ENCODE data around the gene PRDM2.

Gene PRDM2

DNA sequence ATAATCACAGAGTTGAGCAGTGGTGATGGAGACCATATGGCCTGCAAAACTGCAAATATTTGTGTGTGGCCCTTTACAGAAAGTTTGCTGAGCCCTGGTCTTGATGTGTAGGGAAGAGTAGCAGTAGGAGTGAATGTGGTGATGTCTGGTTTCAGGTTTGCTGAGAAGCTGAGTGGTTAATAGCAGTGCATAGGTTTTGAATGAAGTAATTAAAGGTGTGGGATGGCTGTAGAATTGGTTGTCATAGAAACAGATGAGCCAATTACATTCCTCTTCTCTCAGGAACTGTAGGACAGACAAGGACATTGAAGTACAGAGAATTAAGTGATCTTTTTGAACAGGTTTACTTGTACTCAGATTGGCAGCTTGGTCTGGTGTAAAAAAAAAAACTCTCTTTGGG, 37.4 kb downstream of the PRDM2 start:
- DNase-seq = no peak

DNA sequence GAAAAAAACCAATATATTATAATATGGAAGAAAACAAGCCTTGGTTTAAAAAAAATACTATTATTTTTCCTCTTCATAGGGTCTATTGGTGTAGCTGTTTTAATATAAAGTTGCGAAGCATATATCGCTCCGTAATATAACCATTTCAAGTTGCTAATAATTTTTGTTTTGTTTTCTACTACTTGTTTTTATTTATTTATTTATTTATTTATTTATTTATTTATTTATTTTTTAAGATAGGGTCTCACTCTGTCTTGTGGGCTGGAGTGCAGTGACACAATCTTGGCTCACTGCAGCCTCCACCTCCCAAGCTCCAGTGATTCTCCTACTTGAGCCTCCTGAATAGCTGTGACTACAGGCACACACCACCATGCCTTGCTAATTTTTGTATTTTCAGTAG, 46.4 kb downstream of the PRDM2 start:
- DNase-seq = no peak

GRCh38 chr1:13748610-13749505, 48.9 kb downstream of the PRDM2 start:
- DNase-seq = peak; percentile 92 to 96

DNA sequence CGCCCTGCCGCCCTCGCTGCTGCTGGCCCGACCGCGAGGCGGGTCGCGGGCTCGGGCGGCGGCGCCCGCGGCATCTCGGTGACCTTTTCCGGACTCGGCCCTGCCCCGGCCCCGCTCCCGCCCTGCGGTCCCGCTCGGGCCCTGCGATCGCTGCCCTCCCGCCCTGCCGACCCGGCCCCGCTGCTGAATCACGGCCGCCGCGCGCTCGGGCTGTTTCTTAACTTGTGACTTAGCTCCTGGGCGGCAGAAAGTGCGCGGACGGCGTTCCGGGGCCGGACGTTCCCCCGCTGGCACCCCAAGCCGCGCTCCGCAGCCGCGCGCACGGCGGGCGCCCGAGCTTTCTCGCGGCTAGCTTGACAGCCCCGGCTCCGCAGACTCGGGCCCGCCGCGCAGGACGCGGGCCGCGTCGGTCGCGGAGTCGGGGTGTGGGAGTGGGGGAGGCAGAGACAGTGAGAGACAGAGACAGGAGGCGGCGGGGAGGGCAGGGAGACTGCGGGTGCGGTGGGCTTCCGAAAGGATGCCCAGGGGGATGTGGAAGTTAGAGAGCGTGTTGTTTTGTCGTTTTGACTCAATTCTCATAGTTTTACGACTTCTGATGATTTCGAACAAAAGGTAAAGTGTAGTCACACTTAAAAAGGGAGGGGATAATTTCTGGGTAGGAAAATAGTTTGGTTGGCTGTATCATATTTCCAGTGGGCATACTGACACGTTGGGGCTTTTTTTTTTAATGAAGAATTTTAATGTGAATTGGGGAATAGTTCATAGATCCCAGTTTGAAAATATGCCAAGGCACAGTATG, 49.8 kb downstream of the PRDM2 start:
- peak in 1 of 2 experiments; percentile 36 for DNase-seq

- DNase-seq = no peak
Measured at GRCh38 chr1:13751458-13751871, 51.5 kb downstream of the PRDM2 start.

DNA sequence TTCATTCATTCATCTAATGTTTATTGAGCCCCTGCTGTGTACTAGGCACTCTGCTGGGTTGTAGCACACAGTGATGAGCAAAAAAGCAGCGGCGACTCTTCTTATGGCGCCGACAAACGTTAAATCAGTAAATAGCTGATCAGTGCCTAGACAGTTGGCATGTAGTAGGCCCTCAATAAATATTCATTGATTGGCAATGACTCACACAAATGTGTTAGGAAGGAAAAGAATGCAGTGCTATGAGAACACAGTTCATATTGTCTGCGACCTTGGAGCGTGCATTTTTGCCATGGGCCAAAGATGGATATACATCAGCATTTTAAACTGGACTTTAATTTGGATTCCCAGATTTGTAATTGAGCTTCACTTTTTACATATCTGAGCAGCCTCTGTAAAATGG, 52.0 kb downstream of the PRDM2 start:
- DNase-seq = no peak

GRCh38 chr1:13752852-13753251, 52.9 kb downstream of the PRDM2 start:
- DNase-seq = no peak

DNA sequence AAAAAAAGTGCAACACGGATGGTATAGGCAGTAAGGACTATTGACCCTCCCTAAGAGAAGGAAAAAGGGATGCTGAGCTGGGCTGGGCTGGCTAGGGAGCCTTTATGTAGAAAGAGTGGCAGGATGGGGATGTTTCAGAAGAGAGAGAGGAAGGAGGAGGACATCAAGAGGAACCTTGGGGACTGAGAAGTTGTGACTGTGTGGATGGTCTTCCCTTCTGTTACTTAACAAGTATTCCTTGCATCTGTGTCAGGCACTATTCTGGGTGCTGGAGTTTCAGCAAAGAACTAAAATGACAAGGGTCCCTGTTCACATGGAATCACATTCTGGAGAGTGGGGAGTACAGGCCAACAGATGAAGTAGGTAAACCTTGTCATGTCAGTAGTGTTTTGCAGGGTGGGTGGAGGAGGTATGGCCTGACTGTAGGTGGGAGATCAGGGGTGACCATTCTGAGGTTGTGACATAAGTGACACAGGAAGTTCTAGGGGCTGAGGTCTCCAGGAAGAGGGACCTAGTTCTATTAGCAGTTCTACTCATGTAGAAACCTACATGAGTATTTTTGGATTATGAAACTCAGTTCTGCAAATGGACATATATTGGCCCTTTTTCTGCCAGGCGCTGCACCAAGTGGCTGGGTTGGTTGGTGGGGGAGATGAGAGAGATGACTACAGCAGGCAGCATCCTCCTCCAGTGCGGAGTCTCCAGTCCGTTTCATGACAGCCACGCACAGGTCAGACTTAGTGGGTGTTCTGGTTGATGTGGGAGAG, 53.8 kb downstream of the PRDM2 start:
- no peak for DNase-seq

DNA sequence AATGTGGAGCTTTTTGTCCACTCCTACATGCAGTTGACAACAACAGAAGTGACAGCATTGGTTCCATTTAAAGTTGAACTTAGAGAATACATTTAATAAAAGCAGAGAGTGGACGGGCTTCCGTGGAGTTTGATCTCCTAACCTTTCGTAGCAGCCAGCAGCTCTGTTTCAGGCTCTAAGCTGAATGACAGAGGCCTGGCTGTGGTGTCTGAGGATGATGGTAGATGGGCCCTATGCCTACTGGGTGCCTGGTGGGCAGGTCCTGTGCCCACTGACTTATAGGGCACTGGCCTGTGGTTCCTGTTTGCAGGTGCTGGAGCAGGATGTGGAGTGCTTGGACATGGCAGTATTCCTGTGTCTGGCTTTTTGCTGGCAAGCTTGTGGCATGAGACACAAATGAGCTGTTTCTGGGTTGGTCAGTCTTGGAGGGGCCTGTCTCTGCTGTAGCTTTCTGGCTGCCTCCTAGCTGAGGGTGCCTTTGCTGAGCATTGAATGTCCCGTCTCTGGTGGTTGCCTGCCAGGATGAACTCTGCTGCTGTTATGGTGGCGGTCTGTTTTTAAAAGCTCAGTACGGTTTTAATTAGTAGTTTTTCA, 54.6 kb downstream of the PRDM2 start:
- no peak for DNase-seq

DNA sequence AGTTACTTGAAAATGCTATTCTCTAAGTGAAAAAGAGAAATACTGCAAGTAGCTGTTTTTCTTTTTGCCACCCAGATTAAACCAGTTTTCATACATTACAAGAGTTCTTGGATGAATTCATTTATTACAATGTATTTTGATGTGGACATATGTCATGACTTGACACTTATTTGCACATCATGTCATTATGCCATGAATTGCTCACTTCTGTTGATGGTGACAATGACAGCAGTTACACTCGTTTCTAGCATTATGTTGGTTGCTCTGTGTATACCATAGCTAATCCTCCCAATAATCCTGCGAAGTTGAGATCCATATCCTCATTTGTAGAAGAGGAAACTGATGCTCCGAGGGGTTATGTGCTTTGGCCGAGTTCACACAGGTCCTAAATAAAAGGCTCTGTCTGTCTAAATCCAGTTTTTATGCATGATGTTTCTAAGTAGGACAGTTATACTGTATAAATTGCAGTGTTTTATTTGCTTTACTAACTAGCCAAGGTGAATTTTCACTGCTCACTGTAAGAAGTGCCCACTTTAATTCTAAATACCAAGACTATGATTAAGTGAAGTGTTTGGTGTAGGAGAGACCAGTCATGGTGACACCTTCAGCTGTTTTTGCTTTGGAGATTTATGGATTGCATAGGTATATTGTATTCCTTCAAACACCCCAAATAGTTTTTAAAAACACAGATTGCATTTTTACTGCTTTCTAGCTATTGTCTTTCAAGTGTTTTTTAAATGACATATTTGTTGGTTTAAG, 56.7 kb downstream of the PRDM2 start:
- DNase-seq = no peak

- DNase-seq = no peak
Measured at GRCh38 chr1:13757693-13758092, 57.7 kb downstream of the PRDM2 start.

GRCh38 chr1:13759072-13759471, 59.1 kb downstream of the PRDM2 start:
- peak in 1 of 2 experiments; percentile 11 for DNase-seq

GRCh38 chr1:13760340-13760739, 60.4 kb downstream of the PRDM2 start:
- DNase-seq = no peak

DNA sequence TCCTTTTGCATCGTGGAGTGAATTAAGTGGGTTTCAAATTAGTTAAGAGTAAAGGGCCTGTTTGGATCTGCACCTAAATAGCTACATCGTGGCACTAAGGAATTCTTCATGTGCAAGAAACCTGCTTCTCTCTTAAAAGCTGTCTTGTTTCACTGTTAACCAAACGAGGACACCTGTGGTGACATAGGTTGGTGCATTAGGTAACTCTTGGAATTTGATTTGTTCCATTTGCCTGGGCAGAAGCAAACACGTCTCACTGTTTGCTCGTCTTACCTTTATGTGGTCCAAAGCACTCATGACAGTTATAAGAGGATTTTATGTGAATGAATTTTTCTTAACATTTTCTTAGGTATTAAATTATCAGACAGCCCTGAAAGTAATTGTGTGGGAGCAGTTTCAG, 60.9 kb downstream of the PRDM2 start:
- no peak for DNase-seq

DNA sequence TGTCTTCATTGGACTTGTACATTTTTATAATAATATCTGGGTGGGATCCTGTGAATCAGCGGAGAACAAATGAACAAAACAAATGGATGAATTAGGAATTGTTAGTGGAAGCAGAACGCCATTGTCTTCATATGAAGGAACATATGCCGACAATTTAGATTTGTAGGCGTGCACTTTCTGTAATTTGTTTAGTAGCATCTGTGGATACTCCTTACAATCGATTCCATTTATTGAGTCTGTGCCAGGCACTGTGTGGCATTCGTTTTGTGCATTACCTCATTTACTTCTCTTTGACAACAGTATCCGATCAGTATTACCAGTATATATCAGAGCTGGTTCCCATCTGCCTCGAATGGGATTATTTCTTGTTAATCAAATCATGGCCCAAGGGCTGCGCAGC, 61.9 kb downstream of the PRDM2 start:
- DNase-seq = no peak

- no peak for DNase-seq
Measured at GRCh38 chr1:13762642-13763041, 62.7 kb downstream of the PRDM2 start.

DNA sequence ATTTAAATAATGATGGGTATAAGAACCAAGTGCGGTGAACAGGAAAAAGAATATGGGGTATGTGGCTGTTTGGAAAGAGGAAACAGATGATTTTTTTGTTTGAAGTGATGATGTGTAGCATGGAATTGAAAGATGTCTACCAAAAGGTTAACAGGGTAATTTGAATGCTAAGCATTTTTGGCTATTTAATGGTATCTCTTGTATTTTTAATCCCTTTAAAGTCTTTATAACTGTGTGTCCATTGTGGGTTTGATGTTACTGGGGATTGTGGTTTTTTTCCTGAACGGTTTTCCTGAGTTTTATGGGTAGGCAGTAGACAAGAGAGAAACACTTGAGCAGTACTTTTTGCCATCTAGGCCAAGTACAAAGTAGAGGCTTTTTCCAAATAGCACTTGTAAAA, 63.2 kb downstream of the PRDM2 start:
- no peak for DNase-seq

DNA sequence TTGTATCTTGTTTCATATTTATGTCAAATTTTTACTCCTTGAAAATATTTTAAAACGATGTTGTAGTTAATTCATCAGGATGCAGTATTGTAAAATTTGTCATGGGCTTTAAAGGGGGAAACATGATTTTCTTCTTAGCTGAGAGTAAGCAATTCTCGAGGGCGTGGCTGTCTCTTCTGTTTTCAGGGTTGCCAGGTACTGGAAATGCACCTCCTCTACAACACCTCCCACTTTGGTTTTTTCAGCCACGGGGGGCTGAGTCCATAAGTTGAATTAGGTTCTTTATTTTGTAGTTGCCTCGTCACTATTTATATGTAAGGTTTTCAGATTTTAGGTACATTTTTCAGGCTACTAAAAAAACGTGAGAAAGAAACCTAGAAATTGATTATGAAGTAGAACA, 64.0 kb downstream of the PRDM2 start:
- no peak for DNase-seq

DNA sequence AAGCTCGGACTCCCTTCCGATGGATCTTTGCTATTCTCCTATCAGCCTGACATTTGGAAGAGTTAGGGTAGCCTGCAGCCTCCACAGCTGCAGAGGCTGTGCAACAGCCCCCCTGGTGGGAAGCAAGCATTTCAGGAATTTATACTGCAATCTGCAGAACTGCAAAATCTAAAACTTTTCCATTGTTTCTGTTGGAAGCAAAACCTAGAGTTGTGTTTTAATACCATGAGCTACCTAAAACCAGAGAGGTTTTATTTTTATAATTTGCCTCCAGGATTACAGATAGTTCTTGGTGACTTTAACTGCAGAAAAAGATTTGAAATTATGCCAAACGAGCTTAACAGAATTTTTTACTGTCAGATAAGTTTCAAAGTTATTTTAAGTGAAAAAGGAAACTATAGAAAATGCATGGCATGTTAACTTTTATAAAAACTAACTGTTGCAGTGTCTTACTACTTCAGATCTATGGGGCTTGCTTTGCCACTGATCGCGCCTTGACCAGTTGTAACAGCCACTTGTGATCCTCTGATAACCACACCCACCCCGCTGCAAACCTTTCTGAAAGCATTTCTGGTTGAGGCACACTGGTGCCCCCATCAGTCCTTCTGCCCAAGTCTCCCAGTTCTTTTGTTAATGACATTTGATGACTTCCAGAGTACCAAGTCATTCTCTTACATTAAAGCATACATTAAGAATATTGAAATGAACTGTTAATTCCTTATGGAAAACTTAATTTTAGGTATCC, 64.8 kb downstream of the PRDM2 start:
- no peak for DNase-seq

- DNase-seq = no peak
Measured at GRCh38 chr1:13766592-13767564, 66.9 kb downstream of the PRDM2 start.
